OCI-LY7 (cell line): ENCODE data around the gene SFT2D2. TPM values are rescaled to one million over a fixed set of nuclear protein-coding genes. Genes with fewer than 3 reads are reported as not detected.

Experiments
- BruUV-seq: library from RNA; stranded (reverse); fragments of 400-500 nt; replicated peaks from 2 replicates; lab custom pipeline; 2021; lab: Mats Ljungman, UMichigan
- CTCF ChIA-PET: fragments of 300-600 bp; sonication (Branson Sonifier 250); formaldehyde crosslinking; loops from one replicate; lab custom pipeline; 2022; ENCODE audit warnings: antibody characterized with exemption; ENCODE audit not compliant: unreplicated experiment; lab: Charles Lee
- POLR2A ChIA-PET: fragments of 300-600 bp; sonication (Branson Sonifier 250); formaldehyde crosslinking; loops from one replicate; lab custom pipeline; 2022; ENCODE audit warnings: antibody characterized with exemption; lab: Charles Lee
- DNase-seq: peaks from one replicate; pipeline ENCODE4 v3.0.0-alpha.2; 2015; ENCODE audit warnings: low spot score
- H2AFZ ChIP-seq: fragments of 200-600 bp; sonication (generic), shearing (Covaris generic); 2 replicates; pipeline ENCODE4 v1.6.1; 2014; ENCODE audit warnings: mild to moderate bottlenecking, antibody characterized with exemption, low read length, moderate library complexity
- H3K27ac ChIP-seq: fragments of 200-600 bp; sonication (generic); 2 replicates; pipeline ENCODE4 v1.5.1; 2014; ENCODE audit warnings: mixed run types, low read depth, mild to moderate bottlenecking, moderate library complexity, low read length, inconsistent platforms; ENCODE audit not compliant: poor library complexity, severe bottlenecking
- H3K36me3 ChIP-seq: fragments of 200-600 bp; sonication (generic); 2 replicates; pipeline ENCODE4 v1.6.1; 2014; ENCODE audit warnings: mild to moderate bottlenecking, antibody characterized with exemption, low read length, moderate library complexity, mixed read lengths; ENCODE audit not compliant: insufficient read depth
- H3K4me1 ChIP-seq: fragments of 200-600 bp; sonication (generic); 2 replicates; pipeline ENCODE4 v1.5.1; 2014; ENCODE audit warnings: mild to moderate bottlenecking, low read length; ENCODE audit not compliant: insufficient read depth, poor library complexity, severe bottlenecking
- H3K4me2 ChIP-seq: fragments of 200-600 bp; sonication (generic); 2 replicates; pipeline ENCODE4 v1.6.1; 2014; ENCODE audit warnings: mild to moderate bottlenecking, low read length
- H3K4me3 ChIP-seq: fragments of 200-600 bp; sonication (generic); 2 replicates; pipeline ENCODE4 v1.5.1; 2014; ENCODE audit warnings: mild to moderate bottlenecking, low read depth, low read length; ENCODE audit not compliant: poor library complexity, severe bottlenecking
- H3K79me2 ChIP-seq: fragments of 200-600 bp; sonication (generic); 2 replicates; pipeline ENCODE4 v1.6.1; 2016; ENCODE audit warnings: low read depth, mild to moderate bottlenecking, low read length, moderate library complexity, mixed read lengths; ENCODE audit not compliant: insufficient read depth
- H3K9me2 ChIP-seq: fragments of 200-600 bp; sonication (generic); 2 replicates; pipeline ENCODE4 v1.6.1; 2016; ENCODE audit warnings: mild to moderate bottlenecking, low read length, mixed read lengths; ENCODE audit not compliant: insufficient read depth
- H3K9me3 ChIP-seq: fragments of 200-600 bp; sonication (generic); 2 replicates; pipeline ENCODE4 v1.6.1; 2014; ENCODE audit warnings: mild to moderate bottlenecking, mixed run types, low read length, mixed read lengths
- H4K20me1 ChIP-seq: fragments of 200-600 bp; sonication (generic); 2 replicates; pipeline ENCODE4 v1.6.1; 2014; ENCODE audit warnings: mild to moderate bottlenecking, antibody characterized with exemption, low read length, moderate library complexity, mixed read lengths; ENCODE audit not compliant: insufficient read depth
- EZH2phosphoT487 ChIP-seq: fragments of 200-600 bp; sonication (generic); IDR thresholded peaks from 2 replicates; pipeline ENCODE4 v1.6.1; 2018; ENCODE audit warnings: low read depth, borderline replicate concordance, mild to moderate bottlenecking, mixed run types, antibody characterized with exemption, low read length, moderate library complexity, mixed read lengths
- intact Hi-C: fragments of 100-400 bp; cut with micrococcal nuclease; formaldehyde crosslinking; loops from one replicate; pipeline ENCODE4 v1.10.0; 2022; ENCODE audit not compliant: unreplicated experiment
- total RNA-seq, 2 experiments: library from RNA; depleted of rRNA in 1 of 2; stranded (reverse); fragments of >200 nt in 1 of 2; shearing (Covaris generic) in 1 of 2; gene quantifications; 2 replicates each; pipeline ENCODE4 v1.2.3, GENCODE V29; 2014 to 2022
- TF ChIP-seq, protein P1 (sequence below): fragments of 200-600 bp; sonication (generic); conservative IDR thresholded peaks from 2 replicates; pipeline ENCODE4 v1.5.1; 2014; ENCODE audit warnings: mild to moderate bottlenecking, antibody characterized with exemption, low read length, moderate library complexity, mixed read lengths

Gene SFT2D2
- total RNA-seq, 2 experiments from 2014 or later, result 22.3 to 50.0 TPM

DNA sequence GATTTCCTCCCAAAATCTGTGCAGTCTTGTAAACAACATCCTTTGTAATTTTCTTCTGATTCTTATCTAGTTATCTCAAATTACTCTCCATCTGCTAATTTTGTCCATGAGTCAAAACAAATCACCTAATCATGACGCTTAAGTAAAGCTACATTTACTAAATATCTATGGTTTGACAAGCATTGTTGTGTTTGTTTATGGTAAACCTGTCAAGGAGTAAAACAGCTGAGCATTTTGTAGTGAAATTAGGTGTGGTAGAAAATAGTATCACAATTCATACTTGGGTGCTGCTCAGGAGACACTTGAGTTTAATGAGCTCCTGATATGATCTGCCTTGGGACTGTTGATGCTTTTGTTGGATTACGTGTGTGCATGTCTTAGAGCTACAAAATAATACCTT, 35.4 kb upstream of the SFT2D2 start:
- ChIA-PET POLR2A (no interaction called here), CTCF (no interaction called here)
- BruUV-seq, result no TSS peak
- Histone ChIP-seq H3K4me1 (no peaks in the 10 kb centered on the region), H3K4me3 (no peak overlapping the region), H3K9me2 (no peaks in the 10 kb centered on the region), H3K79me2 (peaks cover 4% of the 10 kb centered on the region; the same call in 1 of the 2 replicates), H3K27ac (no peak overlapping the region), H3K9me3 (no peaks in the 10 kb centered on the region), H3K4me2 (no peak overlapping the region), H4K20me1 (no peaks in the 10 kb centered on the region), H3K36me3 (peaks cover 88% of the 10 kb centered on the region), H2AFZ (no peak overlapping the region)
- no peak for DNase-seq
- intact Hi-C loops, result no loop called here
- TF ChIP-seq, protein P1, sequence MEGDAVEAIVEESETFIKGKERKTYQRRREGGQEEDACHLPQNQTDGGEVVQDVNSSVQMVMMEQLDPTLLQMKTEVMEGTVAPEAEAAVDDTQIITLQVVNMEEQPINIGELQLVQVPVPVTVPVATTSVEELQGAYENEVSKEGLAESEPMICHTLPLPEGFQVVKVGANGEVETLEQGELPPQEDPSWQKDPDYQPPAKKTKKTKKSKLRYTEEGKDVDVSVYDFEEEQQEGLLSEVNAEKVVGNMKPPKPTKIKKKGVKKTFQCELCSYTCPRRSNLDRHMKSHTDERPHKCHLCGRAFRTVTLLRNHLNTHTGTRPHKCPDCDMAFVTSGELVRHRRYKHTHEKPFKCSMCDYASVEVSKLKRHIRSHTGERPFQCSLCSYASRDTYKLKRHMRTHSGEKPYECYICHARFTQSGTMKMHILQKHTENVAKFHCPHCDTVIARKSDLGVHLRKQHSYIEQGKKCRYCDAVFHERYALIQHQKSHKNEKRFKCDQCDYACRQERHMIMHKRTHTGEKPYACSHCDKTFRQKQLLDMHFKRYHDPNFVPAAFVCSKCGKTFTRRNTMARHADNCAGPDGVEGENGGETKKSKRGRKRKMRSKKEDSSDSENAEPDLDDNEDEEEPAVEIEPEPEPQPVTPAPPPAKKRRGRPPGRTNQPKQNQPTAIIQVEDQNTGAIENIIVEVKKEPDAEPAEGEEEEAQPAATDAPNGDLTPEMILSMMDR, result no peak
- no peak for TF ChIP-seq EZH2phosphoT487

DNA sequence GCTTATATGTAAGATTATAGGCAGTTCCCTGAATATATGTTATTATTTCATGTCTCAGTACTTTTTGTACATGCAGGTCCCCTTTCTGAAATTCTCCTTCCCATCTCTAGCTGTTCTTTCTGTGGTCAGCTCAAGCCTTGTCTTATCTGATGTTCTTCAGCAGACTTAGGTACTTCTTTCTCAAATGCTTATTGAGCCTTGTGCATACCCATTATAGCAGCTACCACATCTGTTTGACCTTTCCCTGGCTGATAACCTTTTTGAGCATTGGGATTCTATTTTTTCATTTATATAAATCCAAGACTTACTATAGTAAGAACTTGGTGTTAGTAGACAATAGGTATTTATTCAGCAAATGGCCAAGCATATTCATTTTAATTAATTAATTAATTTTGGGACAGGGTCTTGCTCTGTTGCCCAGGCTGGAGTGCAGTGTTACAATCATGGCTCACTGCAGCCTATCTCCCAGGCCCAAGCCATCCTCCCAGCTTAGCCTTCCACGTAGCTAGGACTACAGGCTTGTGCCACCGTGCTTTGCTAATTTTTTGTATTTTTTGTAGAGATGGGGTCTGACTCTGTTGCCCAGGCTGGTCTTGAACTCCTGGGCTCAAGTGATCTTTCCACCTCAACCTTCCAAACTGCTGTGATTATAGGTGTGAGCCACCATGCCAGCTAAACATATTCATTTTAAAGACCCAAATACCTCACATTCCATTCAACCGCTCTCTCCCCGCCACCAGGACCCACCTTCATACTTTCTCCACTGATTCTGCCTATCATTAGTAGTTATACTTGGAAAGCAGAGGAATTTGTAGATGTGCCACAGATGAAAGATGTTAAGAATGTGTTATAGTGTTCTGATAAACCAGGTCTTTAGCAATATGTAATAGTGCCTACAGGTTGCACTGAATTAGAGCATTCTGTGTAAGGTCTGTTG, 30.3 kb upstream of the SFT2D2 start:
- H3K36me3 ChIP-seq, result peaks cover 92% of the 10 kb centered on the region

More for the DNA sequence above, 30.3 kb upstream of the SFT2D2 start:
- Histone ChIP-seq H3K9me3 (no peaks in the 10 kb centered on the region), H3K4me3 (no peak overlapping the region), H3K9me2 (no peaks in the 10 kb centered on the region), H3K4me1 (no peaks in the 10 kb centered on the region), H3K4me2 (no peak overlapping the region), H3K27ac (no peak overlapping the region), H4K20me1 (no peaks in the 10 kb centered on the region), H3K79me2 (no peaks in the 10 kb centered on the region), H2AFZ (no peak overlapping the region)
- BruUV-seq, result no TSS peak
- DNase-seq, result no peak
- TF ChIP-seq EZH2phosphoT487, result no peak
- TF ChIP-seq, protein P1, result no peak
- intact Hi-C loops, result no loop called here
- ChIA-PET CTCF (no interaction called here), POLR2A (interaction anchor here (0.6 to 1.0 kb wide), 2 partner anchors 14 to 22 kb away, joined by 4 to 6 read pairs; no protein-coding TSS in a partner anchor)
